HL-60/S4 (cell line): ENCODE measurements around the gene RAB3A.

ENCODE experiments used
- in situ Hi-C: fragments of 300-500 bp; cut with MboI; formaldehyde crosslinking; loops from 2 replicates; pipeline ENCODE4 v1.14.3; 2022; ENCODE audit warnings: low sequenced_read_pairs

RAB3A gene

GRCh38 chr19:18203863-18204393 is at the start of gene RAB3A:
TSS of gene RAB3A (minus strand) at chr19:18204042. CDS start at chr19:18202740, 1,302 bp downstream.
- in situ Hi-C loops, result loop anchor here (5.0 kb wide), 1 partner anchor 123 kb away; no protein-coding TSS in a partner anchor

GRCh38 chr19:18253130-18253529 is 49.3 kb upstream of the RAB3A start:
- in situ Hi-C loops, result no loop called here

- in situ Hi-C loops, result no loop called here
Observed at GRCh38 chr19:18252370-18252717, 48.5 kb upstream of the RAB3A start.

GRCh38 chr19:18251587-18252369 is 47.9 kb upstream of the RAB3A start:
- in situ Hi-C loops, result no loop called here

GRCh38 chr19:18249834-18250233 is 46.0 kb upstream of the RAB3A start:
- in situ Hi-C loops, result no loop called here

GRCh38 chr19:18245297-18245696 is 41.5 kb upstream of the RAB3A start:
- in situ Hi-C loops, result no loop called here

GRCh38 chr19:18239303-18239702 is 35.5 kb upstream of the RAB3A start:
- in situ Hi-C loops, result no loop called here

GRCh38 chr19:18234194-18234593 is 30.4 kb upstream of the RAB3A start:
- in situ Hi-C loops, result no loop called here

GRCh38 chr19:18233224-18233825 is 29.5 kb upstream of the RAB3A start:
- in situ Hi-C loops, result no loop called here

- in situ Hi-C loops, result no loop called here
Observed at GRCh38 chr19:18232540-18233223, 28.8 kb upstream of the RAB3A start.

GRCh38 chr19:18231775-18232174 is 27.9 kb upstream of the RAB3A start:
- in situ Hi-C loops, result no loop called here

GRCh38 chr19:18230941-18231734 is 27.3 kb upstream of the RAB3A start:
- in situ Hi-C loops, result no loop called here

GRCh38 chr19:18229915-18230314 is 26.1 kb upstream of the RAB3A start:
- in situ Hi-C loops, result no loop called here

GRCh38 chr19:18229474-18229873 is 25.6 kb upstream of the RAB3A start:
- in situ Hi-C loops, result no loop called here

GRCh38 chr19:18227781-18228271 is 24.0 kb upstream of the RAB3A start:
- in situ Hi-C loops, result no loop called here

GRCh38 chr19:18226956-18227780 is 23.3 kb upstream of the RAB3A start:
- in situ Hi-C loops, result no loop called here

GRCh38 chr19:18225702-18226468 is 22.0 kb upstream of the RAB3A start, which contains the start of gene PDE4C:
TSS of gene PDE4C (minus strand) at chr19:18226438. CDS start at chr19:18226415, 23 bp downstream.
- in situ Hi-C loops, result no loop called here

- in situ Hi-C loops, result no loop called here
Observed at GRCh38 chr19:18225355-18225701, 21.5 kb upstream of the RAB3A start.
